GM12878 (cell line): ENCODE results near the gene HCST. TPM values are rescaled to one million over a fixed set of nuclear protein-coding genes. Genes with fewer than 3 reads are reported as not detected.

Source experiments
- BRCA1 ChIP-seq: IDR thresholded peaks from 2 replicates; pipeline ENCODE4 v1.6.1; 2011; ENCODE audit warnings: low read depth, low read length, improper control_type of control experiment
- CHD1 ChIP-seq: IDR thresholded peaks from 2 replicates; pipeline ENCODE4 v1.6.1; 2012; ENCODE audit warnings: low read depth, low read length, improper control_type of control experiment
- FOXM1 ChIP-seq: IDR thresholded peaks from 2 replicates; pipeline ENCODE4 v1.6.1; 2012; ENCODE audit warnings: low read depth, mild to moderate bottlenecking, inconsistent platforms, low read length, moderate library complexity
- HCFC1 ChIP-seq: fragments of 150-350 bp; IDR thresholded peaks from 2 replicates; pipeline ENCODE4 v1.6.1; 2014; ENCODE audit warnings: low read length
- IRF3 ChIP-seq: fragments of 450-650 bp; IDR thresholded peaks from 2 replicates; pipeline ENCODE4 v1.6.1; 2014; ENCODE audit warnings: mild to moderate bottlenecking
- NR2C2 ChIP-seq: IDR thresholded peaks from 2 replicates; pipeline ENCODE4 v1.6.1; 2011; ENCODE audit warnings: borderline replicate concordance, low read depth; ENCODE audit not compliant: control insufficient read depth, insufficient read length
- WRNIP1 ChIP-seq: IDR thresholded peaks from 2 replicates; pipeline ENCODE4 v1.6.1; 2011; ENCODE audit warnings: low read depth, low read length, improper control_type of control experiment, borderline replicate concordance
- polyA plus RNA-seq, 11 experiments: library from polyadenylated mRNA; depleted of rRNA in 4 of 11; unstranded in 6 of 11; stranded (reverse) in 5 of 11; fragments of >200 nt; fragmentation: Nextera tagmentation in 4 of 11; fragmentation: Illumina TruSeq in 1 of 11; extraction: Ambion mirVana in 4 of 11; extraction: Trizol in 1 of 11; gene quantifications; 1 replicate in 1 of 11; 2 replicates in 10 of 11; pipeline versions ENCODE4 v1.2.1 to v1.2.3, GENCODE V29; 2011 to 2016; ENCODE audit warnings: inconsistent platforms in 2 of 11, missing spikeins in 2 of 11, low read depth in 1 of 11
- total RNA-seq, 4 experiments: library from RNA; depleted of rRNA in 3 of 4; stranded (reverse); fragments of >200 nt in 3 of 4; fragmentation: Illumina TruSeq in 1 of 4; extraction: Trizol in 1 of 4; gene quantifications; 2 replicates each; pipeline versions ENCODE4 v1.2.1 to v1.2.3, GENCODE V29; 2013 to 2021
- TF ChIP-seq, protein P1 (sequence below): fragments of 450-650 bp; IDR thresholded peaks from 2 replicates; pipeline ENCODE4 v1.6.1; 2017; ENCODE audit warnings: borderline replicate concordance
- TF ChIP-seq, protein P2 (sequence below): fragments of 450-650 bp; conservative IDR thresholded peaks from 2 replicates; pipeline ENCODE4 v1.6.1; 2017; ENCODE audit warnings: mild to moderate bottlenecking, moderate library complexity

HCST gene
- total and polyA plus RNA-seq, 10 of the 15 experiments (the other 5 are each of a cell fraction or from before 2014, with no cell fraction given), result 7.5 to 79.6 (median 33.6) TPM

DNA sequence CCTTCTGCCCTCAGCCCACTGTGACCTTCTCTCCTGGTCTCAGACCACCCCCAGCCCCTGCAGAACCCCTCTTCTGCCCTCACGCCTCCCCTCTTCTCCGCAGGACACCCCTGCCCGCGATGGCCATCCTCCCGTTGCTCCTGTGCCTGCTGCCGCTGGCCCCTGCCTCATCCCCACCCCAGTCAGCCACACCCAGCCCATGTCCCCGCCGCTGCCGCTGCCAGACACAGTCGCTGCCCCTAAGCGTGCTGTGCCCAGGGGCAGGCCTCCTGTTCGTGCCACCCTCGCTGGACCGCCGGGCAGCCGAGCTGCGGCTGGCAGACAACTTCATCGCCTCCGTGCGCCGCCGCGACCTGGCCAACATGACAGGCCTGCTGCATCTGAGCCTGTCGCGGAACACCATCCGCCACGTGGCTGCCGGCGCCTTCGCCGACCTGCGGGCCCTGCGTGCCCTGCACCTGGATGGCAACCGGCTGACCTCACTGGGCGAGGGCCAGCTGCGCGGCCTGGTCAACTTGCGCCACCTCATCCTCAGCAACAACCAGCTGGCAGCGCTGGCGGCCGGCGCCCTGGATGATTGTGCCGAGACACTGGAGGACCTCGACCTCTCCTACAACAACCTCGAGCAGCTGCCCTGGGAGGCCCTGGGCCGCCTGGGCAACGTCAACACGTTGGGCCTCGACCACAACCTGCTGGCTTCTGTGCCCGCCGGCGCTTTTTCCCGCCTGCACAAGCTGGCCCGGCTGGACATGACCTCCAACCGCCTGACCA lies 37.2 kb downstream of the HCST start (continued):
- TF ChIP-seq, protein P1, sequence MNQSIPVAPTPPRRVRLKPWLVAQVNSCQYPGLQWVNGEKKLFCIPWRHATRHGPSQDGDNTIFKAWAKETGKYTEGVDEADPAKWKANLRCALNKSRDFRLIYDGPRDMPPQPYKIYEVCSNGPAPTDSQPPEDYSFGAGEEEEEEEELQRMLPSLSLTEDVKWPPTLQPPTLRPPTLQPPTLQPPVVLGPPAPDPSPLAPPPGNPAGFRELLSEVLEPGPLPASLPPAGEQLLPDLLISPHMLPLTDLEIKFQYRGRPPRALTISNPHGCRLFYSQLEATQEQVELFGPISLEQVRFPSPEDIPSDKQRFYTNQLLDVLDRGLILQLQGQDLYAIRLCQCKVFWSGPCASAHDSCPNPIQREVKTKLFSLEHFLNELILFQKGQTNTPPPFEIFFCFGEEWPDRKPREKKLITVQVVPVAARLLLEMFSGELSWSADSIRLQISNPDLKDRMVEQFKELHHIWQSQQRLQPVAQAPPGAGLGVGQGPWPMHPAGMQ, result no peak
- TF ChIP-seq BRCA1 (no peak), FOXM1 (no peak), NR2C2 (no peak), CHD1 (no peak), WRNIP1 (no peak), HCFC1 (no peak), IRF3 (no peak)
- TF ChIP-seq, protein P2, sequence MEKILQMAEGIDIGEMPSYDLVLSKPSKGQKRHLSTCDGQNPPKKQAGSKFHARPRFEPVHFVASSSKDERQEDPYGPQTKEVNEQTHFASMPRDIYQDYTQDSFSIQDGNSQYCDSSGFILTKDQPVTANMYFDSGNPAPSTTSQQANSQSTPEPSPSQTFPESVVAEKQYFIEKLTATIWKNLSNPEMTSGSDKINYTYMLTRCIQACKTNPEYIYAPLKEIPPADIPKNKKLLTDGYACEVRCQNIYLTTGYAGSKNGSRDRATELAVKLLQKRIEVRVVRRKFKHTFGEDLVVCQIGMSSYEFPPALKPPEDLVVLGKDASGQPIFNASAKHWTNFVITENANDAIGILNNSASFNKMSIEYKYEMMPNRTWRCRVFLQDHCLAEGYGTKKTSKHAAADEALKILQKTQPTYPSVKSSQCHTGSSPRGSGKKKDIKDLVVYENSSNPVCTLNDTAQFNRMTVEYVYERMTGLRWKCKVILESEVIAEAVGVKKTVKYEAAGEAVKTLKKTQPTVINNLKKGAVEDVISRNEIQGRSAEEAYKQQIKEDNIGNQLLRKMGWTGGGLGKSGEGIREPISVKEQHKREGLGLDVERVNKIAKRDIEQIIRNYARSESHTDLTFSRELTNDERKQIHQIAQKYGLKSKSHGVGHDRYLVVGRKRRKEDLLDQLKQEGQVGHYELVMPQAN, result no peak
